Pancreas (tissue), 10 donors: Measurements from ENCODE around the gene TRIOBP. TPM values are rescaled to one million over a fixed set of nuclear protein-coding genes. Genes with fewer than 3 reads are reported as not detected.

ENCODE experiments used
- ATAC-seq, 4 donors: fragments of 200-7000 bp; cut with Tn5 transposase; one replicate each; pipeline versions ENCODE4 v1.8.0 to v1.9.1; 2020; ENCODE audit warnings: mild to moderate bottlenecking in 4 of 4, moderate library complexity in 4 of 4
- DNase-seq, 6 donors: peaks; one replicate each; pipeline ENCODE4 v3.0.0-alpha.2; 2020
- FAIRE-seq: peaks from 2 replicates; lab custom pipeline; 2012; peaks lifted over from hg19 to GRCh38; lab: Jason Lieb, UNC
- H3K27ac ChIP-seq, 4 donors: fragments of 200-600 bp; sonication (generic); 1 replicate in 3 of 4; 2 replicates in 1 of 4; pipeline versions ENCODE4 v1.5.0 to v1.8.0; 2020
- H3K27me3 ChIP-seq, 4 donors: fragments of 200-600 bp; one replicate each; pipeline ENCODE4 v1.8.0; 2021
- H3K36me3 ChIP-seq, 3 donors: fragments of 200-600 bp; sonication (generic) in 1 of 3; one replicate each; pipeline versions ENCODE4 v1.5.0 to v1.8.0; 2020 to 2021
- H3K4me1 ChIP-seq, 3 donors: fragments of 200-600 bp; one replicate each; pipeline ENCODE4 v1.8.0; 2021
- H3K4me3 ChIP-seq, 4 donors: fragments of 200-600 bp; sonication (generic) in 2 of 4; one replicate each; pipeline versions ENCODE4 v1.5.0 to v1.8.0; 2020 to 2021
- H3K9me3 ChIP-seq, 4 donors: fragments of 200-600 bp; one replicate each; pipeline ENCODE4 v1.8.0; 2021
- CTCF ChIP-seq, 4 donors: fragments of 200-600 bp; sonication (generic) in 3 of 4; IDR thresholded peaks; one replicate each; pipeline versions ENCODE4 v1.5.0 to v1.8.0; 2021; ENCODE audit warnings: antibody characterized with exemption in 4 of 4
- WGBS, 2 donors: extraction: QIAGEN DNeasy Blood & Tissue Kit; methylation state at CpG; one replicate each; pipeline ENCODE4 v1.1.7; 2013; 5-methylcytosine and 5-hydroxymethylcytosine counted together
- intact Hi-C, 3 donors: fragments of 100-400 bp; cut with DNase I; formaldehyde crosslinking; loops; one replicate each; pipeline versions ENCODE4 v1.11.1 to v1.14.2; 2022
- polyA plus RNA-seq, 2 donors: library from polyadenylated mRNA; stranded (reverse); fragments of 200-250 nt; gene quantifications; one replicate each; pipeline ENCODE4 v1.2.3, GENCODE V29; 2013
- total RNA-seq, 6 donors: library from RNA; stranded (reverse); fragmentation: NEBNext Ultra II Directional in 4 of 6; extraction: Animal tissue kit (Norgen Biotek cat#: 25700) in 4 of 6; gene quantifications; one replicate each; pipeline versions ENCODE4 v1.2.1 to v1.2.4, GENCODE V29; 2021 to 2023
- donor health status: healthy with polysubstance abuse.
- donor health status: DM: no; HTN: no; CAD: no; lungs with moderate emphysema.
- donor health status: DM: no; HTN: no; CAD: no.
- donor health status: control.
- donor health status: control.
- donor health status: Bipolar disorder and iron deficiency.
- donor health status: DM: yes; HTN: yes; CAD: no.
- donor health status: DM: no; HTN: no; CAD: no.
- donor health status: DM: no; HTN: no; CAD: no.
- donor health status: DM: yes; HTN: yes; CAD: no.

TRIOBP gene
- total and polyA plus RNA-seq, 8 donors, result 17.4 to 36.6 (median 24.1) TPM

GRCh38 chr22:37747080-37747714 is 50.3 kb downstream of the TRIOBP start:
- 8 to 10% methylated on average over 16 of the region's 16 CpGs for WGBS, 2 donors
- Histone ChIP-seq H3K27me3 (no peaks in the 10 kb centered on the region), H3K9me3 (no peaks in the 10 kb centered on the region), H3K27ac (peak overlapping the region; percentile 4 to 93 (median 76)), H3K36me3 (no peaks in the 10 kb centered on the region), H3K4me3 (peak overlapping the region; percentile 76 to 96 (median 92)), H3K4me1 (peaks cover 25 to 49% (median 47%) of the 10 kb centered on the region in 3 donors)
- no peak for FAIRE-seq
- no peak for ATAC-seq
- intact Hi-C loops, result no loop called here
- no peak for DNase-seq
- TF ChIP-seq CTCF (IDR thresholded peaks at IDR 0.05), result no peak

- Histone ChIP-seq H3K4me3 (peak overlapping the region in 2 of 4 donors; percentile 94 to 96), H3K9me3 (no peaks in the 10 kb centered on the region), H3K4me1 (peaks cover 30 to 54% (median 51%) of the 10 kb centered on the region in 3 donors), H3K36me3 (no peaks in the 10 kb centered on the region), H3K27ac (peak overlapping the region; percentile 4 to 93 (median 48)), H3K27me3 (no peaks in the 10 kb centered on the region)
- intact Hi-C loops, result no loop called here
- ATAC-seq (no peak), DNase-seq (no peak), FAIRE-seq (no peak)
- WGBS, 2 donors, result 37 to 39% methylated on average over 8 of the region's 8 CpGs
- no peak for TF ChIP-seq CTCF (IDR thresholded peaks at IDR 0.05)
Observed at GRCh38 chr22:37747715-37748100, 50.9 kb downstream of the TRIOBP start.

GRCh38 chr22:37748659-37749058 is 51.8 kb downstream of the TRIOBP start:
- intact Hi-C loops, result no loop called here
- peaks cover 40 to 63% (median 60%) of the 10 kb centered on the region in 3 donors for H3K4me1 ChIP-seq
- H3K36me3 ChIP-seq, result no peaks in the 10 kb centered on the region
- WGBS, 2 donors, result 33 to 36% methylated on average over 8 of the region's 8 CpGs
- no peak for ATAC-seq
- H3K4me3 ChIP-seq, result peak overlapping the region in 2 of 4 donors; percentile 6 to 96
- DNase-seq, result no peak
- H3K9me3 ChIP-seq, result no peaks in the 10 kb centered on the region
- TF ChIP-seq CTCF (IDR thresholded peaks at IDR 0.05), result no peak
- peak overlapping the region; percentile 13 to 93 (median 50) for H3K27ac ChIP-seq
- no peak for FAIRE-seq
- H3K27me3 ChIP-seq, result no peaks in the 10 kb centered on the region

GRCh38 chr22:37749226-37749625 is 52.4 kb downstream of the TRIOBP start:
- Histone ChIP-seq H3K36me3 (no peaks in the 10 kb centered on the region), H3K27me3 (no peaks in the 10 kb centered on the region), H3K9me3 (no peaks in the 10 kb centered on the region), H3K4me3 (no peak overlapping the region), H3K27ac (peak overlapping the region; percentile 13 to 93 (median 50)), H3K4me1 (peaks cover 40 to 67% (median 60%) of the 10 kb centered on the region in 3 donors)
- intact Hi-C loops, result no loop called here
- no peak for TF ChIP-seq CTCF (IDR thresholded peaks at IDR 0.05)
- 64 to 69% methylated on average over 12 of the region's 12 CpGs for WGBS, 2 donors
- ATAC-seq (no peak), DNase-seq (no peak), FAIRE-seq (no peak)
